HG03432 (cell line): ENCODE results near the gene RASA3.

Experiments
- ATAC-seq: cut with Tn5 transposase; IDR thresholded peaks from one replicate; pipeline ENCODE4 v1.9.1; 2021; ENCODE audit warnings: mild to moderate bottlenecking, moderate library complexity; ENCODE audit not compliant: unreplicated experiment

RASA3 gene

DNA sequence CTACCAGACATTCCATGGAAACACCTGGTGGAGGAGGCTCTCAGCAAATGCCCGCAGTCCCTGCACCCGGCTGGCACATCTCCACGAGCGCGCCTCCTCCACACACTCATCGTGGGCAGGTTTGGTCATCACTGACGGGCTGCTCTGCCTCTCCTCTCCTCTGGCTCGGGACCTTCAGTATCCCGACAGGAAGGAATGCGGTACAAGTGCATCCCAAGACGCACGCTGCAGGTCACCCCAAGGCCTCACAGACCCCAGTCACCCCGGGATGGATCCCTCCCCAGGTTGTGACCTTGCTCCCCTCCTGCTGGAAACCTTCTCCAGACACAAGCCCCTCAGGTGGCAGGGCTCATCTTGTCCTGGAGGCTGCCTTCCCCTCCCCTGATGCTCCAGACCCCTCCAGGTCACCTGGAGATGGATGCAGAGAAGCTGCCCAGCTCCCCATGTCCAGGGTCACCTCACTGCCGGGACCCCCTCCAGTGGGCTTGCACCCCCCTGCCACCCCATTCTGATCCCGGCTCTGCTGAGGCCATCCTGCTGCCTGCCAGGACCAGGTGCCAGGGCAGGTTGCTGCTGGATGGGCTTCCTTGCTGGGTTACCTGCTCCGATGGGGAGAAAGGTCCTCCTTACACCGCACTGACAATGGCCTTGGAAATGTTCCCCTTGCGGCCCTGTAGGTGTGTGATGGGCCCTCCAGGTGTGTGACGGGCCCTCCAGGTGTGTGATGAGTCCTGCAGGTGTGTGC lies 188.4 kb downstream of the RASA3 start:
- no peak for ATAC-seq

DNA sequence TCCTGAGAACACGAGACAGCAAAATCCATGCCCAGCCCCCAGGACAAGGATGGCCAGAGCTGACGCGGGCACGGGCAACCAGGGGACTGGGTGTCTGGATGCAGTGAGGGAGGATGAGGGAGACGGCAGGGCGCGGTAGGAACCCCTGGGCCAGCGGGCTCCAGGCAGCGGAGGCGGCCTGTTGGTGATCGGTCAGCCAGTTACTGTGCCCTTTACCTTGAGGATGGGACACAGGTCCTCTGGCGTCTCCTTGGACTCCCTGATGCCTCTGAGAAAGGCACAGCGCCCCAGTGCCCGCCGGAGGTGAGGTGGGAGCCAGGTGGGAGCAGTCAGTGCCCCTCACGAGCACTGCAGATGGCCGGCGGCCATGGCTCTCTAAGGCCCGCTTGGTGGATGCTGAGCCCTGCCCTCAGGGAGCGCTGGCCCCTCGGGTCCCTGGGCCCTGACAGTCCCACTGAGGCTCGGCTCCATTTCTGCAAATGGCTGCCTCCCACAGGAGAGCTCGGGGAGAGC lies 189.8 kb downstream of the RASA3 start:
- ATAC-seq = no peak

DNA sequence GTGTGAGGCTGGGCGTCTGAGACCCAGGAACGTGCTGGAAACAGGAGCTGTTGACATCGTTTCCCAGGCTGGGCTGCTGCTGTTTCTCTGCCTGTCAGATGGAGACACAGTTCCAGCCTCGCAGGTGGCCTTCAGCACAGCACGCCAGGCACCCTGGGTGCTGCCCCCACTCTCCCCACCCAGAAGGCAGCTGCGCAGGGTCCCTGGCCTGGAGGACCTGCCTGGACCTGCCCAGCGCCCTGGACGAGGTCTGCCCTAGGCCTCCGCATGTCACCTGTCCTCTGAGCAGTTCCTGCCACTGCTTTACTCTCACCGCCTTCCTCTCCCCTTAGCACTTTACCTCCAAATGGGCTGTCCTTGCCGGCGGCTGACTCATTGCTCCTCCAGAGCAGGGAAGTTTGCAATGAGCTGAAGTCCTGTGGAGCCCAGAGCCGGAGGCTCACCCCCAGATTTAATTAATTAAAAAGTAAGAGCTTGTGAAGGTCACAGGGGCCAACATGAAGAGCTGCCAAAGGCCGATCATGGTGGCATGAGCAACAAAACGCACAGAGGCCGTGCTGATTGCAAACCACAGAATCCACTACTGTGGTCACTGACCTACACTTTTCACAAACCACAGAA lies 190.7 kb downstream of the RASA3 start:
- no peak for ATAC-seq

DNA sequence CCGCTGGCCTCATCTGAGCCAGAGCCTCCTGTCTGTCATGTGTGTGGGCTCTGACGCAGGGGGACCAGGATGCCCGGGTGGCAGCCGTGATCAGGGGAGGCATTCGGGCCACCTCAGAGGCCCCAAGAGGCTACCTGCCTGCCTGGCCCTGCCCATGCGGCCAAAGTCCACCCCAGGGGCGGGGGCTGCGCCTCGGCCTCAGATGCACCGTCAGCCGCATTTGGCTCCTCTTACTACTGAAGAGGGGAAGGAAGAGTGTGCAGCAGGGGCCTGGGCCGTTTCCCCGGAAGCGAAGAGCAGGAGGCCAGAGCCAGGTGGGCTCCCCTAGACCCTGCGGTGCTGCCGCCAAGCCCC lies 192.5 kb downstream of the RASA3 start:
- ATAC-seq = no peak

DNA sequence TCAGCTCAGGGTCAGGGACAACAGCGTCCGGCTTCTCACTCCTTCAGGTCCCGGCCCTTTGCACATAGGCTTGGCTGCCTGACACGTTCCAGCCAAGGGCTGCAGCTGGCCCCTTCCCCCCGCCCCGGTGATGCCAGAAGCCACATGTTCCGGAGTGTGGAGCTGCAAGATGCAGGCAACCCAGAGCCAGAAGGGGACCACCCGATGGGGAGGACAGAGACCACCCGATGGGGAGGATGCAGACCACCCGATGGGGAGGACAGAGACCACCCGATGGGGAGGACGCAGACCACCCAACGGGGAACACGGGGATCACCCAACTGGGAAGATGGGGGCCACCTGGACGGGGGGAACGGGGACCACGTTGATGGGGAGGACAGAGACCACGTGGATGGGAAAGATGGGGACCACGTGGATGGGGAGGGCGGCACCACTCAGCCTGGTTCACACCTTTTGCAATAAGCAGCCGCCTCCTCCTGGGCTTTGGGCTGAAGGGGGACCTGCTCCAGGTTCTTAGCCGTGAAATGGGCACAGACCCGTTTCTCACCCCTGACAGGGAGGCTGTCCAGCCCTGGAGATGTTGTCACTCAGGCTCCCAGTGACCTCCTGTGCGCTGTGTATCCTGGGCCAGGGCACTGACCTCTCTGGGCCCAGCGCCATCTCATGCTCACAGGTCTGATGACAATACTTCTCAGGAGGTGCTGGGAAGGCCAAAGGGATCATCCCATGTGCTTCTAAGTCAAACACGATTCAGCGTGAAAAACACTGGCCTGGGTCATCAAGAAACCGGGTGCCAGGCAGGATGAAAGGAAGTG lies 193.1 kb downstream of the RASA3 start:
- ATAC-seq = no peak

DNA sequence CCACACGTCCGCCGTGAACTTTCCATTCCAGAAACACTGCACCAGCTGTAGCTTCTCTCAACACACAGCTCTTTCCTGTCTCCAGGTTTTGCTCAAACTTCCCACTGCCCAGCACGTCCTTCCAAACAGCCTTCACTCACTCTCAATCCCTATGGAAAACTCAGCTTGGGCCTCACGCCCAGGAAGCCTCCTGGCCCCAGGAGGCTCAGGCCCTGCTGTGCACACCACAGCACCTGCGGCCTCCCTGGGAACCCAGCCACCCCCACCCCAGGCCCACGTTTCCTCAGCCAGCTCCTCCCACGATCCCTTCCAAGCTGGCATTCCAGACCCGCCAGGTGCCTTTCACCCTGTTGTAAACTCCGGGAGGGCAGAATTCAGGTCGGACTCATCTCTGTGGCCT lies 193.7 kb downstream of the RASA3 start:
- ATAC-seq = no peak

DNA sequence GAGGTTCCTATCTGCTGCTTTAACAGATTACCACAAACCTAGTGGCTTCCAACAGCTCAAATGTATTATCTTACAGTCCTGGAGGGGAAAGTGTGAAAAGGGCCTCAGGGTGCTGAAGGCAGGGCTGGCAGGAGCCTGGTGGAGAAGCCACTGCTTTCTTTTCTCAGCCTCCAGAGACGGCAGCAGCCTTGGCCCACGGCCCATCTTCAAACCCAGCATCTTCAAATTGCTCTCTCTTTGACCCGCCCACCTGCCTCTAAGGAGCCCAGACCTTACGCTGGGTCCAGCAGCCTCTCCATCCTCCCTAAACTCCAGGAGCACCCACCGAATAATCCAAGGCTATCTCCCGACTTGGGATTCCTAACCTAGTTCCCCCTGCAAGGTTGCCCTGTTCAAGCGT lies 194.2 kb downstream of the RASA3 start:
- ATAC-seq = no peak

DNA sequence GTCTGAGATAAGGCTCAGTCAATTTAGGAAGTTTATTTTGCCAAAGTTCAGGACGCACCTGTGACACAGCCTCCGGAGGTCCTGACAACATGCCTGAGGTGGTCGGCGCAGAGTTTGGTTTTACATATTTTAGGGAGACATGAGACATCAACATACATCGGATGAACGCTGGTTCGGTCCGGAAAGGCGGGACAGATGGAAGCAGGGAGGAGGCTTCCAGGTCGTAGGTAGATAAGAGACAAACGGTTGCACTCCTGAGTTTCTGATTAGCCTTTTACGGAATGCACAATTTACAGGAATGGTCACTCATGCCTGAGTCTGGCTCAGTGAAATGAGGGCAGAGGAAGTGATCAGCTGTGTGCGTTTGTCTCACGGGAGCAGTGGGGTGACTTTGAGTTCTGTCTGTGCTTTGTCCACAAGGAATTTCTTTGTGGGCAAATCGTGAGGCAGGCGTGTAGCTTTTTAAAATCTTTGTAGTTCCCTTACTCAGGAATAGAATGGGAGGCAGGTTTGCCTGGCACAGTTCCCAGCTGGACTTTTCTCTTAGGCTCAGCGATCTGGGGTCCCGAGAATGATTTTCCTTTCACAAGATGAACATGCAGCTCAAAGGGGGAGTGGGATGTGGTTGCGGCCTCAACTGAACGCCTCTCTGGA lies 194.8 kb downstream of the RASA3 start:
- ATAC-seq = no peak

DNA sequence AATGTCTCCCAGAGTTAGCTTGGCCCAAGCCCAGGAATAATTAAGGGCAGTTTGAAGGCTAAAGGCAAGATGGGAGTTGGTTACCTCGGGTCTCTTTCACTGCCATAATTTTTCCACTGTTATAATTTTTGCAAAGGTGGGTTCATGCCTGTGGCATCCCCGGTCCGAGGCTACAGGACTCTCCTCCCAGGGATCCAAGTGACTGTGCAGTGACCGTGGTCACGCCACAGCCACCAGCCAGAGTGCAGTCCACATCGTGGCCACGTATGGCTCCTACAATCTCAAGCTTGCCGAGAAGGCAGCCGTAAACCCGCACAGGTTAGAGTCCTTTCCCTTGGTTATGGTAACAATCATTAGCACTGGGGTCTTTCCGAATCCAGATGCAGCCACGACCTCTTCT lies 195.3 kb downstream of the RASA3 start:
- no peak for ATAC-seq

DNA sequence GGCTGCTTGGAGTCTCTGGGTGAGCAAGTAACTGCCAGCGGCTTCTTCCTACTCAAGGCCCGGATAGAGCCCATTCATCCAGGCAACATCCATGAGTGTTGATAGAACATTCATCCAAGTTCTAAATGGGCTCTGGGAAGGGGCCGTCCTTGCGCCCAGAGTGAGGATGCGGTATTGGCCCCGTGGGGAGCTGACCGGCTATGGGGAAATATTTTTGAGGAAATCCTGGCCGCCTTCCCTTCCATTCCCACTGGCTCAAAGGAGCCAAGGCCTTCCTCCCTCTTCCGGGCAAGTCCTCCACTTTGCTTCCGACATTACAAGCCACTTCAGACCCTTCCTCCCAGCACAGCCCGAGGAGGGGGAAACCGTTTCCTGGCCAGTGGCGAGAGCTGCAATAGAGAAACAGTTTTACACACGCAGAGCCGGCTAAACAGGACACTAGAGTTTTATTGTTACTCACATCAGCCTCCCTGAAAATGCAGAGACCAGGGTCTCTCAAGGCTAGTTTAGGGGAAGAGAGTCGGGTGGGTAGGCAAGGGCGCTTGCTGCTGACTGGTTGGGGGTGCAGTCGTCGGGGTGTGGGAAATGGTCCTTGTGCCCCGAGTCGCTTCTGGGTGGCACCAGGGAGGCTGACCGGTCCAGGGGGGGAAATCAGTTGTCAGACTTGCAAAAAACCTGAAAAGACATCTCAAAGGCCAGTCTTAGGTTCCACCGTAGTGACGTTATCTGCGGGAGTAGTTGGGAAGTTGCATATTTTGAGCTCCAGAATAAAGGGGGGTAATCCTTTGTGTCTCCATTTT lies 196.1 kb downstream of the RASA3 start:
- no peak for ATAC-seq

DNA sequence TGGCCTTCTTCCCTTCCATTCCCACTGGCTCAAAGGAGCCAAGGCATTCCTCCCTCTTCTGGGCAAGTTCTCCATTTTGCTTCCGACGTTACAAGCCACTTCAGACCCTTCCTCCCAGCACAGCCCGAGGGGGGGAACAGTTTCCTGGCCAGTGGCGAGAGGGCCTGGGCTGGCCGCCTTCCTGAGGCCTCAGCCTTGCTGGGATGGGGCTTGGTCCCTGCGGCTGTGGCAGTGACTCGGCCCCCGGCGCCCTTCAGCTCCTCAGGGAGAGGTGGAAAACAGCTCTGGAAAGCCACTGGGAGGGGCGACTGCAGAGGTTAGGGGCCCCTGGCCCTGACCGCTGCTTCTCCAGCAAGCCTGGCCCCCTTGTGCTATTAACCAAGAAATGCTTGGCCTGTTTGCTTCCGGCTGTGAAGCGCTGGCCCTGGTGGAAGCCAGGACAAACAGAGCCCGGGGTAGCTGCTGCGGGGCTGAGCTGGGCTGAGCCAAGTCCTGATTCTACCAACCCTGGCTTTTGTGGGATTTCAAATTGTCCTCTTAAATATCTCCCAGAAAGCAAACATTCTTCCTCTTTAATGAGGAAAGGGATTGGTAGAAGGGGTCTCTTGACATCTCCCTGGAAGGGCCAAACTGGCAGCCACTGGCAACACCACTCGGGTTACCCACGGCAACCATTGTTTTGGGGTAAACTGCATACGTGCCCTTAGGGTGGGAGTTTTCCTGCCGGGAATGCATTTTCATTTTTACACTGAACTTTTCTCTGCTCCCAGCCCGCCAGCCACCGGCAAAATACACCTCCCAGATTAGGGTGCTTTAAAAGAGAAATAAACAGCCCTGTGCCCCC lies 197.2 kb downstream of the RASA3 start:
- ATAC-seq = no peak

DNA sequence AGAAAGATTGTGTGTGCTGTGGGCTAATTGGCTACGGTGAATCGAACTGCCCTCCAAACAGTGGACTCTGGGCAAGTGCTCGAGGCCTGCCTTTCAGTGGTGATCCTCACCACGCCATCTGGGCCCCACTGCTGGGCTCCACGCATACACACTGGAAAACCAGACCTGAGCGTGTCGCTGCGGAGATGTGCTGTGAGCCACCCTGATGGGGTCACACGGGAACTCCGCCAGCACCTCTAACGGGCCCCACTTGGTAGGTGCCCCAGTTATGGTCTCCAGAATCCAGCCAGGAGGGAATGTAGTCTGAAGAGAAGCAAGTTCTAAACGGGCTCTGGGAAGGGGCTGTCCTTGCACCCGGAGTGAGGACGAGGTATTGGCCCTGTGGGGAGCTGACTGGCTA lies 197.8 kb downstream of the RASA3 start:
- no peak for ATAC-seq

DNA sequence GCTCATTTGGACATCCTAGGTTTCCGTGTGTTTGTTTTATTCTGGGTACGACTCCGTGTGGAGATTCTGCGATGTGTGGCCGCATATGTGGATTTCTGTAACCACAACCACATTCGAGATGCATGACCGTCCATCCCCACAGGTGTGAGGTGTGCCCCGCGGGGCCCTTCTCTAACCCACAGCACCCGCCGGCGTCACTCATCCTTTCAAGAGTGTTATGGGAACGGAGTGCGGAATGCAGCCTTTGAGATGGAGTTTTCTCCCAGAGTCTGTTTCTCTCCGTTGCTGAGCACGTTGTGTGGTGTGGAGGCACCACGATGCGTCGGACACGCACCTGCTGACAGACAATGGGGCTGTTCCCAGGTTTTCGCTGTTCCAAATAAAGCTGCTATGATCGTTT lies 198.5 kb downstream of the RASA3 start:
- no peak for ATAC-seq

DNA sequence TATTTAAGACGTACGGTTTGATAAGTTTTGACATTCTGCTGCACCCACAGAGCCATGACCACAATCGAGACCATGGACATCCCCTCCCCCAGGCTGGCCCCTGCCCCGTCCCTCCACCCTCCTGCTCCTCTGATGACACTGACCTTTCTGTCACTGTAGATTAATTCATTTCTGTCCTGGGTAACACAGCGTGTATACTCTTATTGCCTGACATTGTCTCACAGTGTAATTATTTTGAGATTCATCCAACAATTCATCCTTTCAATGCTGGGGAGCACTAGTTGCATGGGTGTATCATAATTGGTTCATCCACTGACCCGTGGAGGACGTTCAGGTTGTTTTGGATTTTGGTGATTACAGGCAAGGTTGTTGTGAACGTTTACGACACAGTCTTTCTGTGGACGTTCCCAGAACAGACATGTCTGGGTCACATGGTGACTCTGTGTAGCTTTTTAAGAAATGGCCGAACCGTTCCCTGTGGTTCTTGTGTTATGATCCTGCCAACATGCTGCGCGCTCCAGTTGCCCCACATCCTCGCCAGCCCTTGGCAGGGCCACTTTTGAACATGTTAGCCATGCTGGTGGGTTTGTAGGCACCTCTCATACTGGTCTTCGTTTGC lies 200.5 kb downstream of the RASA3 start:
- no peak for ATAC-seq

DNA sequence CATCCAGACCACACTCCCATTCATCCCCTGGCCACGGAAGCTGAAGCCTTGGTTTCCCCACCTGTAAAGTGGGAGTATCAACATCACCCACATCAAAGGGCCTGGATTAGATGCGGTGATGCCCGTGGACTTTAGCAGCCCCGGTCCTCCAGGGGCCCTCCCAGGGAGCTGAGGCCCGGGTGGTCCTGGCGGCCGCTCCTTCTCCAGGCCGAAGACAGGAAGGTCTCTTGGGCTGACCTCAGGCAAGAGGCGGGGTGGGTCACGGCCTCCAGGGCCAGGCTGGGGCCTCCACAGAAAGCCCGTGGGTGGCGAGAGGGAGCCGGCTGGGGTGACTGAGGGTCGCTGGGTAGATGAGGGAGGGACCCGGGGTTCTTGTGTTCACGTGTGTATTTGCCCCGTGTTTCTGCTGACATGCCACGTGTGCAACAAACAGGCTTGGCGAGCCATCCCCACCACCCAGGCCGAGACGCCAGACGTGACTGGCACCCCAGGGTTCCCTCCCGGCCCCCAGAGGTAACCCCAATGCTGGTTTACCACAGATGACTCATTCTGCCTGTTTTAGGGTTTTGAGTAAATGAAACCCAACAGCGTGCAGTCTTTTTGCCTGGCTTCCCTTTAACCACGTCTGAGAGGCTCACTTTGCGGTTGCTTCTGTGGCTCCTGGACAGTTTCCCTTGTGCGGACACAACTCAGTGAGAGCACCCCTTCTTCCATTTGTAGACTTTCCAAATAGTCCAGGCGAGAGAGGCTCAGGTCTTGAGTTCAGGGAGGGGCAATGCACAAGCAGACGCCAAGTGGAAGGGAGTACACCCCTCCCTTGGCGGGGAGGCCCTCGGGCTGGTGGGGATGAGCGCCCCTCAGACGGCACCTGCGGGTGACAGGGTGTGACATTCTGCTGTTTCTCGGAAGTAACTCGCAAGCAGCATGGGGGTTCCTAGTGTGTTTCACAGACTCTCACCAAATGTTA lies 201.5 kb downstream of the RASA3 start:
- ATAC-seq = peak; percentile 59

DNA sequence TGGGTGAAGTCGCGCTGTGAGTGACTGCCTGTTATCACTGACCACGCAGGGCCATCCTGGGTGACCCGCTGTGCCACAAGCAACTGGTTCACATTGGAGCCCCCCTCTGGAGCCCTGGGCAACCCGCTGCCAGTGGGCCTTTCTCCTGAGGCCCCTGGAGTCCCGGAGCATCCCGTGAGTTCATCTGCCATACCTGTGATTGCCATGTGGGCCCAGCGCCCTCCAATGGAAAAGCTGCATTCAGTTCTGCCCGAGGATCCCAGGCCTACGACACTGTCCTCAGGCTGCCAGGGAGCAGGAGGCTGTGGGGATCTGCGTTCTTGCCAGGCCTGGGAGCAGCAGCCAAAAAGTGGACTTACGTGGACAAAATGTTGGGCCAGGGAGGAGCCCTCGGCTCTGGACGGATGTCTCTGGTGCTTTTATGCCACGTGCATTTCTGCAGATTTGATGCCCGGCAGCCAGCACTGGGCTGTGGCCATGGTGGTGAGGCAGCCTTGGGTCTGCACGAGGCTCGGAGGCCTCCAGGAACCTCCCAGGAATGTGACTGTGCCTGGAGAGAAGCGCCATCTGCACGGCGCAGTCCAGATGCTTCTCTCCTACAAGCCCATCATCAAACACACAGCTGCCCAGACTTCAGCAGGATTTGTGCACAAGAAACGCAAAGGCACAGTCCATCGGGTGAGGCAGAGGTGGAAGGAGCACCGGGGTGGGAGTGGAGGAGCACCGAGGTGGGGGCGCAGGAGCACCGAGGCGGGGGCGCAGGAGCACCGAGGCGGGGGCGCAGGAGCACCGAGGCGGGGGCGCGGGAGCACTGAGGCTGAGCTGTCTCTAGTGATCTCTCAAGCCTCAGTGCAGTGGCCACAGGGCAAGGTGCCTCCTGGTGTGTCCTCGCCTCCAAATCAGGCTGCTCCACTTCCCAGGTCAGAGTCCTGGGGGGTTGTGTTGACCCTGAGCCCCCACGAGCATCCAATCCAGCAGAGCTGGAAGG lies 202.5 kb downstream of the RASA3 start:
- no peak for ATAC-seq
